Measurements from ENCODE around the gene SLC47A2. TPM values are rescaled to one million over a fixed set of nuclear protein-coding genes. Genes with fewer than 3 reads are reported as not detected.
"Not testable (repeated sequence)": the region's sequence is repeated elsewhere in the genome, so short reads cannot be mapped to it uniquely, and the experiment has no call there.

The SLC47A2 gene
- polyA plus RNA-seq, 1 donor = 0.27 TPM

GRCh38 chr17:19706791-19707727 is 9.3 kb downstream of the SLC47A2 start:
- no peak for DNase-seq

GRCh38 chr17:19705771-19706770 is 10.3 kb downstream of the SLC47A2 start:
- DNase-seq = no peak

- DNase-seq = no peak
Measured at GRCh38 chr17:19705201-19705600, 11.2 kb downstream of the SLC47A2 start.

GRCh38 chr17:19703828-19704613 is 12.4 kb downstream of the SLC47A2 start:
- no peak for DNase-seq

GRCh38 chr17:19703106-19703827 is 13.1 kb downstream of the SLC47A2 start:
- DNase-seq = no peak

- DNase-seq = no peak
Measured at GRCh38 chr17:19702217-19702641, 14.2 kb downstream of the SLC47A2 start.

- DNase-seq = no peak
Measured at GRCh38 chr17:19686400-19687090, 29.8 kb downstream of the SLC47A2 start.

GRCh38 chr17:19684909-19685580 is 31.3 kb downstream of the SLC47A2 start:
- not testable (repeated sequence) for DNase-seq

GRCh38 chr17:19683117-19683516 is 33.3 kb downstream of the SLC47A2 start:
- DNase-seq = no peak

GRCh38 chr17:19678581-19679453 is 37.6 kb downstream of the SLC47A2 start:
- DNase-seq = no peak

- no peak for DNase-seq
Measured at GRCh38 chr17:19677736-19678379, 38.5 kb downstream of the SLC47A2 start.

- no peak for DNase-seq
Measured at GRCh38 chr17:19676896-19677295, 39.5 kb downstream of the SLC47A2 start.

- DNase-seq = no peak
Measured at GRCh38 chr17:19673623-19674022, 42.8 kb downstream of the SLC47A2 start.

- no peak for DNase-seq
Measured at GRCh38 chr17:19672009-19672750, 44.2 kb downstream of the SLC47A2 start.

- no peak for DNase-seq
Measured at GRCh38 chr17:19671433-19671832, 45.0 kb downstream of the SLC47A2 start.

- DNase-seq = no peak
Measured at GRCh38 chr17:19670908-19671307, 45.5 kb downstream of the SLC47A2 start.

- DNase-seq = not testable (repeated sequence)
Measured at GRCh38 chr17:19669680-19670079, 46.7 kb downstream of the SLC47A2 start.

GRCh38 chr17:19664821-19665181 is 51.6 kb downstream of the SLC47A2 start:
- no peak for DNase-seq
